Fibroblast of lung (primary cell): ENCODE data around the gene ANKRD13A. TPM values are rescaled to one million over a fixed set of nuclear protein-coding genes. Genes with fewer than 3 reads are reported as not detected.
A peak's percentile ranks its signal among the peaks of the same experiment; 100 is the strongest.

Experiments
- DNase-seq, 2 donors: peaks; one replicate each; pipeline versions ENCODE4 v3.0.0 to v3.0.0-alpha.2; 2010; ENCODE audit warnings: low read depth in 2 of 2
- H2AFZ ChIP-seq: 2 replicates; pipeline ENCODE4 v1.5.1; 2012; ENCODE audit warnings: low read length, control low read depth, inconsistent platforms
- H3K27ac ChIP-seq: 2 replicates; pipeline ENCODE4 v1.5.1; 2011; ENCODE audit warnings: low read length, control low read depth; ENCODE audit not compliant: insufficient read depth
- H3K27me3 ChIP-seq: 2 replicates; pipeline ENCODE4 v1.5.1; 2011; ENCODE audit warnings: mild to moderate bottlenecking, low read length; ENCODE audit not compliant: control insufficient read depth, insufficient read depth
- H3K36me3 ChIP-seq: 2 replicates; pipeline ENCODE4 v1.5.1; 2011; ENCODE audit warnings: low read length; ENCODE audit not compliant: control insufficient read depth, insufficient read depth
- H3K4me1 ChIP-seq: 2 replicates; pipeline ENCODE4 v1.5.1; 2011; ENCODE audit warnings: low read length; ENCODE audit not compliant: control insufficient read depth, insufficient read depth; ENCODE audit errors: extremely low read depth
- H3K4me2 ChIP-seq: 2 replicates; pipeline ENCODE4 v1.5.1; 2011; ENCODE audit warnings: low read length, control low read depth; ENCODE audit not compliant: insufficient read depth; ENCODE audit errors: extremely low read depth
- H3K4me3 ChIP-seq, 4 experiments: fragments of 200-600 bp in 1 of 4; sonication (generic) in 1 of 4; replicated peaks in 1 of 4; 2 replicates each; pipeline ENCODE4 v1.5.1; 2011 to 2016; ENCODE audit warnings: low read length in 4 of 4, low read depth in 3 of 4, mild to moderate bottlenecking in 3 of 4, control low read depth in 2 of 4, inconsistent platforms in 1 of 4, mixed read lengths in 1 of 4; ENCODE audit not compliant: insufficient read depth in 1 of 4; ENCODE audit errors: control extremely low read depth in 1 of 4
- H3K79me2 ChIP-seq: 2 replicates; pipeline ENCODE4 v1.5.1; 2012; ENCODE audit warnings: mild to moderate bottlenecking, low read length, inconsistent platforms; ENCODE audit not compliant: control insufficient read depth, insufficient read depth
- H3K9ac ChIP-seq: 2 replicates; pipeline ENCODE4 v1.5.1; 2011; ENCODE audit warnings: mild to moderate bottlenecking, low read length, control low read depth; ENCODE audit not compliant: insufficient read depth
- H3K9me3 ChIP-seq: 2 replicates; pipeline ENCODE4 v1.5.1; 2012; ENCODE audit warnings: low read depth, low read length; ENCODE audit not compliant: control insufficient read depth, insufficient read depth
- H4K20me1 ChIP-seq: 2 replicates; pipeline ENCODE4 v1.5.1; 2011; ENCODE audit warnings: low read length; ENCODE audit not compliant: control insufficient read depth, insufficient read depth; ENCODE audit errors: extremely low read depth
- EZH2 ChIP-seq: IDR thresholded peaks from 2 replicates; pipeline ENCODE4 v1.5.1; 2012; ENCODE audit warnings: low read length, control low read depth, mild to moderate bottlenecking; ENCODE audit errors: missing control alignments
- polyA plus RNA-seq, 2 donors: library from polyadenylated mRNA; depleted of rRNA in 1 of 2; stranded (reverse) in 1 of 2; unstranded in 1 of 2; fragments of >200 nt; gene quantifications; 2 replicates each; pipeline ENCODE4 v1.2.1, GENCODE V29; 2011 to 2012; ENCODE audit warnings: missing spikeins in 1 of 2
- total RNA-seq: library from RNA; depleted of rRNA; stranded (reverse); fragments of >200 nt; gene quantifications from 2 replicates; pipeline ENCODE4 v1.2.1, GENCODE V29; 2014
- TF ChIP-seq, protein P1 (sequence below), 2 donors: IDR thresholded peaks in 1 of 2; conservative IDR thresholded peaks in 1 of 2; 1 replicate in 1 of 2; 2 replicates in 1 of 2; pipeline ENCODE4 v1.5.1; 2011 to 2012; ENCODE audit warnings: low read length in 2 of 2, control low read depth in 1 of 2, inconsistent platforms in 1 of 2, low read depth in 1 of 2, mild to moderate bottlenecking in 1 of 2

ANKRD13A gene
- total and polyA plus RNA-seq, 2 donors (not counting 1 experiment from before 2014, with no cell fraction given) = 168 to 340 TPM

DNA sequence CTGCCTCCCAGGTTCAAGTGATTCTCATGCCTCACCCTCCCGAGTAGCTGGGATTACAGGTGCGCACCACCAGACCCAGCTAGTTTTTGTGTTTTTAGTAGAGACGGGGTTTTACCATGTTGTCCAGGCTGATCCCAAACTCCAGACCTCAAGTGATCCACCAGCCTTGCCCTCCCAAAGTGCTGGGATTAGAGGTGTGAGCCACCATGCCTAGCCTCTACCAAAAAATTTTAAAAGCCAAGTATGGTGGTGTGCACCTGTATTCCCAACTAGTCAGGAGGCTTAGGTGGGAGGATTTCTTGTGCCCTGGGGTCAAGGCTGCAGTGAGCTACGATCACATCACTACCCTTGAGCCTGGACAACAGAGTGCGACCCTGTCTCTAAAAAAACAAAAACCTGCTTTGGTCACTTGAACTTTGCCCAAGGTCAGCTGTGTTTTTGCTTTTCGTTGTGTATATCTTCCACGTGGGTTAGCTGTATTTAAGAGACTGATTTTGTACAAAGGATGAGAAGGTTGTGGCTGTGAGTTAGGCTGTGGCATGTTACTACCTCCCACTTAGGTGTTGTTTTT, 36.4 kb downstream of the ANKRD13A start:
- DNase-seq = no peak
- Histone ChIP-seq H3K27ac (peak overlapping the region; percentile 4), H3K4me3 (no peak overlapping the region), H3K79me2 (peaks cover 5% of the 10 kb centered on the region), H3K4me1 (peaks cover 20% of the 10 kb centered on the region), H3K4me2 (no peak overlapping the region), H3K9me3 (no peaks in the 10 kb centered on the region), H3K27me3 (no peaks in the 10 kb centered on the region), H2AFZ (no peak overlapping the region), H3K36me3 (peaks cover 21% of the 10 kb centered on the region), H3K9ac (no peak overlapping the region), H4K20me1 (no peaks in the 10 kb centered on the region)
- TF ChIP-seq EZH2 = no peak
- TF ChIP-seq, protein P1, sequence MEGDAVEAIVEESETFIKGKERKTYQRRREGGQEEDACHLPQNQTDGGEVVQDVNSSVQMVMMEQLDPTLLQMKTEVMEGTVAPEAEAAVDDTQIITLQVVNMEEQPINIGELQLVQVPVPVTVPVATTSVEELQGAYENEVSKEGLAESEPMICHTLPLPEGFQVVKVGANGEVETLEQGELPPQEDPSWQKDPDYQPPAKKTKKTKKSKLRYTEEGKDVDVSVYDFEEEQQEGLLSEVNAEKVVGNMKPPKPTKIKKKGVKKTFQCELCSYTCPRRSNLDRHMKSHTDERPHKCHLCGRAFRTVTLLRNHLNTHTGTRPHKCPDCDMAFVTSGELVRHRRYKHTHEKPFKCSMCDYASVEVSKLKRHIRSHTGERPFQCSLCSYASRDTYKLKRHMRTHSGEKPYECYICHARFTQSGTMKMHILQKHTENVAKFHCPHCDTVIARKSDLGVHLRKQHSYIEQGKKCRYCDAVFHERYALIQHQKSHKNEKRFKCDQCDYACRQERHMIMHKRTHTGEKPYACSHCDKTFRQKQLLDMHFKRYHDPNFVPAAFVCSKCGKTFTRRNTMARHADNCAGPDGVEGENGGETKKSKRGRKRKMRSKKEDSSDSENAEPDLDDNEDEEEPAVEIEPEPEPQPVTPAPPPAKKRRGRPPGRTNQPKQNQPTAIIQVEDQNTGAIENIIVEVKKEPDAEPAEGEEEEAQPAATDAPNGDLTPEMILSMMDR (conservative IDR thresholded peaks at IDR 0.05 in 1 of 2, IDR thresholded peaks at IDR 0.05 in 1 of 2; ENCODE audit: low read depth in 1 of 2, low read length in 2 of 2) = no peak

DNA sequence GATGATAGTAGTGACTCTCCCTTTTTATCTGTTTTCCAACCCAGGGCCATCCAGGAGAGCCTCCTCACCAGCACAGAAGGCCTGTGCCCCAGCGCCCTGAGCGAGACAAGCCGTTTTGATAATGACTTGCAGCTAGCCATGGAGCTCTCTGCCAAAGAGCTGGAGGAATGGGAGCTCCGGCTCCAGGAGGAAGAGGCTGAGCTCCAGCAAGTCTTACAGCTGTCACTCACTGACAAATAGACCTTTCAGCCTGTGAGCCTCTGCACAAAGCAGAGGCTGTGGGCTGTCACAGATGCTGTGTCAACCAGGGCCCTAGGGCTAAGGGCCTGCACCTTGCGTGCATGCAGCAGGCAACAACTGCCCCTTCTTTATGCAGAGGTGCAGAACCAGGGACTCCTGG, 38.1 kb downstream of the ANKRD13A start:
- TF ChIP-seq, protein P1 (conservative IDR thresholded peaks at IDR 0.05 in 1 of 2, IDR thresholded peaks at IDR 0.05 in 1 of 2; ENCODE audit: low read depth in 1 of 2, low read length in 2 of 2) = no peak
- no peak for TF ChIP-seq EZH2
- Histone ChIP-seq H3K4me1 (peaks cover 20% of the 10 kb centered on the region), H3K9ac (no peak overlapping the region), H4K20me1 (no peaks in the 10 kb centered on the region), H3K27ac (peak overlapping the region; percentile 22), H3K9me3 (no peaks in the 10 kb centered on the region), H3K27me3 (no peaks in the 10 kb centered on the region), H3K4me3 (no peak overlapping the region), H3K79me2 (peaks cover 9% of the 10 kb centered on the region), H2AFZ (no peak overlapping the region), H3K36me3 (peaks cover 21% of the 10 kb centered on the region), H3K4me2 (no peak overlapping the region)
- no peak for DNase-seq

GRCh38 chr12:110038741-110039084, 39.5 kb downstream of the ANKRD13A start:
- DNase-seq = no peak
- Histone ChIP-seq H3K27ac (peak overlapping the region; percentile 81), H4K20me1 (no peaks in the 10 kb centered on the region), H3K4me1 (peaks cover 20% of the 10 kb centered on the region), H3K36me3 (peaks cover 19% of the 10 kb centered on the region), H3K9ac (no peak overlapping the region), H3K4me2 (peak overlapping the region; percentile 33), H3K27me3 (no peaks in the 10 kb centered on the region), H3K4me3 (no peak overlapping the region), H2AFZ (no peak overlapping the region), H3K9me3 (no peaks in the 10 kb centered on the region), H3K79me2 (peaks cover 10% of the 10 kb centered on the region)
- TF ChIP-seq EZH2 = no peak
- TF ChIP-seq, protein P1 (conservative IDR thresholded peaks at IDR 0.05 in 1 of 2, IDR thresholded peaks at IDR 0.05 in 1 of 2; ENCODE audit: low read depth in 1 of 2, low read length in 2 of 2) = no peak
